ENCODE measurements around the gene DPP6.
"Not testable (repeated sequence)": the region's sequence is repeated elsewhere in the genome, so short reads cannot be mapped to it uniquely, and the experiment has no call there.

DPP6 gene

DNA sequence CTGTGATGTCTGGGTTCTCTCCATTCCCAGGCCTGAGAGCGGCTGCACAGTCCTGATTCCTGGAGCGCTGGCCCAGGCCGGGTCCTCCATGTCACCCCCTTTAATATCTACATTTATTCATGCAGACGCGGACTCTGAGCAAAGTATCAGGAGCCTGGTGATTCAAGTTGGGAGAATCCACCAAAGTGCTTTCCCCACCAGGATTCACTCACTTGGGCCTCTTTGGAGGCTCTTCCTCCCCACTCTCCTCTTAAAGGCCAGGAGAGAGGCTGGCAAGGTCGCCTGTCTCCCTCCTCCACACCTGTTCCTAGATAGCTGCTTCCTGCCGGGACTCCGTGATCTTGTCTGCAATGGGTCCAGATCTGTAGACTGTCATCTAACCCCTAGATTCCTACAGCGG, 98.5 kb downstream of the DPP6 start:
- not testable (repeated sequence) for H3K4me3 ChIP-seq (ENCODE audit: low read depth in 1 of 2, low read length in 2 of 2); H3K36me3 ChIP-seq (ENCODE audit: control insufficient read depth in 1 of 2, insufficient read depth in 2 of 2, low read length in 2 of 2); H3K27ac ChIP-seq (ENCODE audit: low read depth, low read length); H3K9ac ChIP-seq (ENCODE audit: low read depth in 1 of 2, low read length in 2 of 2); H3K27me3 ChIP-seq (ENCODE audit: control insufficient read depth in 1 of 2, insufficient read depth in 2 of 2, low read length in 2 of 2); H3K9me3 ChIP-seq (ENCODE audit: control insufficient read depth in 1 of 2, low read length in 2 of 2); H3K4me1 ChIP-seq (ENCODE audit: control insufficient read depth in 1 of 2, insufficient read depth in 2 of 2, low read length in 2 of 2)

DNA sequence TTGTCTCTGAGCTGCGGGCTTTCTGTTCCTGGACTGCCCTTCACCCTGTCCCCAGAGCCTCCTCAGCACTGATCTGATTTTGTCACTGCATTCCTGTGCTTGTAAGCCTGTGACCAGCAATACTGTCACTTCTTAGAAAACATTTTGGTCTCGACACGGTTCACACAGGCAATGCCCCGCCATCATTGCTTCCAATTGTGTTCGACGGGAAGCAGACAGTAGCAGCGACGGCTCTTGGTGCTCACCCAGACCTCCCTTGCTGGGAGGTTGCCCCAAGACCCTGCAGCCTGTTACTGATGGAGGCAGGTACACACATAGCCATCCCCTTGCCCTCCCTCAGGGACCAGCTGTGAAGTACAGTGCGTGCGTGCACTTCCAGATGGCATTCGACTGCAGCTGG, 99.1 kb downstream of the DPP6 start:
- not testable (repeated sequence) for H3K36me3 ChIP-seq (ENCODE audit: control insufficient read depth in 1 of 2, insufficient read depth in 2 of 2, low read length in 2 of 2); H3K9me3 ChIP-seq (ENCODE audit: control insufficient read depth in 1 of 2, low read length in 2 of 2); H3K4me3 ChIP-seq (ENCODE audit: low read depth in 1 of 2, low read length in 2 of 2); H3K27me3 ChIP-seq (ENCODE audit: control insufficient read depth in 1 of 2, insufficient read depth in 2 of 2, low read length in 2 of 2); H3K4me1 ChIP-seq (ENCODE audit: control insufficient read depth in 1 of 2, insufficient read depth in 2 of 2, low read length in 2 of 2); H3K27ac ChIP-seq (ENCODE audit: low read depth, low read length); H3K9ac ChIP-seq (ENCODE audit: low read depth in 1 of 2, low read length in 2 of 2)

DNA sequence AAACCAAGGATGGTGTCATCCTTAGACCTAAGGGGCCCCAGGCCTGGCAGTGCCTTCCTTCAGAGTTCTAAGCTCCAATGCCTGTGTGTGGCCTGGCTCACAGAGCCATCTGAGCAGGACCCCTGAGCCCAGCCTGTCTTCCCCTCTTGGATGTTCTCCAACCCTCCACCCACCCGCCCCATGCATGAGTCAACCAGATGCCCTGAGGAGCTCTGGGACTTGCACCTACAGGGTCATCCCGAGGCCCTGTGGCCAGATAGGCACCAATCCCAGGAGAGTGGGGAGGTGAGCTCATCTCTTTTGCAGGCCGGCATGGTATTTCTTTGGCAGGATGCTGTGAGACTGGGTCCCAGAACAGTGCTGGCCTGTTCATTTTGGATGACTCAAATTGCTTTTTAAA, 103.7 kb downstream of the DPP6 start:
- not testable (repeated sequence) for H3K4me1 ChIP-seq (ENCODE audit: control insufficient read depth in 1 of 2, insufficient read depth in 2 of 2, low read length in 2 of 2); H3K9me3 ChIP-seq (ENCODE audit: control insufficient read depth in 1 of 2, low read length in 2 of 2); H3K9ac ChIP-seq (ENCODE audit: low read depth in 1 of 2, low read length in 2 of 2); H3K27ac ChIP-seq (ENCODE audit: low read depth, low read length); H3K36me3 ChIP-seq (ENCODE audit: control insufficient read depth in 1 of 2, insufficient read depth in 2 of 2, low read length in 2 of 2); H3K4me3 ChIP-seq (ENCODE audit: low read depth in 1 of 2, low read length in 2 of 2); H3K27me3 ChIP-seq (ENCODE audit: control insufficient read depth in 1 of 2, insufficient read depth in 2 of 2, low read length in 2 of 2)

DNA sequence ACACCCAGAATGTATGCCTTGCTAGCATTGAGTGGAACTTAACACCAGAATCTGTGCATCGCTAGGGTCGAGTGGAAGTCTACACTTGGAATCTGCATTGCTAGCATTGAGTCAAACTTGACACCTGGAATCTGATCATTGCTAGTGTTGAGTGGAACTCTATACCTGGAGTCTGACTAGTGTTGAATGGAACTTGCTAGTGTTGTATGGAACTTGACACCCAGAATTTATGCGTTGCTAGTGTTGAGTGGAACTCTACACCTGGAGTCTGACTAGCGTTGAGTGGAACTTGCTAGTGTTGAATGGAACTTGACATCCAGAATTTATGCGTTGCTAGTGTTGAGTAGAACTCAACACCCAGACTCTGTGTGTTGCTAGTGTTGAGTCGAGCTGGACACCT, 110.7 kb downstream of the DPP6 start:
- not testable (repeated sequence) for H3K27me3 ChIP-seq (ENCODE audit: control insufficient read depth in 1 of 2, insufficient read depth in 2 of 2, low read length in 2 of 2); H3K4me1 ChIP-seq (ENCODE audit: control insufficient read depth in 1 of 2, insufficient read depth in 2 of 2, low read length in 2 of 2); H3K36me3 ChIP-seq (ENCODE audit: control insufficient read depth in 1 of 2, insufficient read depth in 2 of 2, low read length in 2 of 2); H3K27ac ChIP-seq (ENCODE audit: low read depth, low read length); H3K9ac ChIP-seq (ENCODE audit: low read depth in 1 of 2, low read length in 2 of 2); H3K4me3 ChIP-seq (ENCODE audit: low read depth in 1 of 2, low read length in 2 of 2); H3K9me3 ChIP-seq (ENCODE audit: control insufficient read depth in 1 of 2, low read length in 2 of 2)

DNA sequence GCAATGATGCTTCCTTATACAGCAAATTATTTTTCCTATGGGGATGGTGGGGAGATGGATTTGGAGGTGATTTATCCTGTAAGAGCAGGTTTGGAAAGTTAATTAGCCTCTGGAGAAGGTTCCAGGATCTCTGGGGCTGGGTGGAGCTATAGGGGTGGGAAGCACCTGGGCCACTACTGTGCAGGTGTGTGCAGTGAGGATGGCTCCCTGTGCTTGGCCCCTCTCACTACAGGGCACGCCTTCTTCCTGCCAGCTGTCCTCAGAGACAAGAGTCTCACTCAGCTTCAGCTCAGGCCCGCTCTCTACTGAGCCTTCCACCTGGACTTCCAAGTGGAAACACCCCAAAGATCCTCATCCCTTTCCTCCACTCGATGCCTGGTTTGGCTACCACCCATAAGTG, 111.4 kb downstream of the DPP6 start:
- H3K9ac ChIP-seq (ENCODE audit: low read depth in 1 of 2, low read length in 2 of 2); H3K27ac ChIP-seq (ENCODE audit: low read depth, low read length); H3K36me3 ChIP-seq (ENCODE audit: control insufficient read depth in 1 of 2, insufficient read depth in 2 of 2, low read length in 2 of 2); H3K4me3 ChIP-seq (ENCODE audit: low read depth in 1 of 2, low read length in 2 of 2); H3K27me3 ChIP-seq (ENCODE audit: control insufficient read depth in 1 of 2, insufficient read depth in 2 of 2, low read length in 2 of 2); H3K4me1 ChIP-seq (ENCODE audit: control insufficient read depth in 1 of 2, insufficient read depth in 2 of 2, low read length in 2 of 2); H3K9me3 ChIP-seq (ENCODE audit: control insufficient read depth in 1 of 2, low read length in 2 of 2): not testable (repeated sequence)

DNA sequence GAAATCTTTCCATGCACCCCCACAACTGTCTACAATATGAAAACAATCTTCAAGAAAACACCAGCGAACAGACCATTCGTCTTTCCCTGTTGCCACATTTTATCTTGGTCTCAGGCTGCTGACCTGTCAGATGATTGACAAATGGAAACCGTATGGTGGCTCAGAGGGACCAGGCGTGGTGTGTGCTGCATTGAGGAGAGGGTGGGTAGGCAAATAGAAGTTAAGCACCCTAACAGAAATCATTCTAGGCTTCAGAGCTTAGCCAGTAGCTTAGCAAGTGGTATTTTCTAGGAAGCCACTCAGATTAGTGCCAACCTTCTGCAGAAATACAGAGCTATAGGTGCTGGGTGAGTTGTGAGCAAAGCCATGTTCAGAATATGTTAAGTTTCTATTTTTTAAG, 114.9 kb downstream of the DPP6 start:
- no peak overlapping the region for H3K27ac ChIP-seq (ENCODE audit: low read depth, low read length)
- no peaks in the 10 kb centered on the region for H3K27me3 ChIP-seq (ENCODE audit: control insufficient read depth in 1 of 2, insufficient read depth in 2 of 2, low read length in 2 of 2)

DNA sequence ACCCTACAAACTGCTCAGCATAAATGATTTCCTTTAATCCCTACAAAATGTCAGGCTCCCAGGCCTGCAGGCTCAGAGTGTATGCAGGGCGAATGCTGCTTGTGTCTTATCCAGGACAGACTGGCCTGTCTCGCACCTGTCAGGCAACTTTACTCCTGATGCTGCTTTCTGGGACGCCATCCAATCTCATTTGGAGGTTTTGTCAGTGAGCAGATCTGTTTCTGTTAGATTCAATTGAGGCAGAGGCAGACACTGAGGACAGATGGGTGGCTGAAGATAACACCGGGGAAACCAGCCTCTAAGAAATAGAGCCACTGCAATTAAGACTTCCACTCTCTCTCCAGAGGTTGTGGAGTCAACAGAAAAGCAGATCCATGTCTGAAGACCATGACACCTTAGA, 115.6 kb downstream of the DPP6 start:
- Histone ChIP-seq H3K27ac (ENCODE audit: low read depth, low read length) (no peak overlapping the region), H3K27me3 (ENCODE audit: control insufficient read depth in 1 of 2, insufficient read depth in 2 of 2, low read length in 2 of 2) (no peaks in the 10 kb centered on the region), H3K9me3 (ENCODE audit: control insufficient read depth in 1 of 2, low read length in 2 of 2) (peaks cover 4 to 21% of the 10 kb centered on the region in 2 donors), H3K4me3 (ENCODE audit: low read depth in 1 of 2, low read length in 2 of 2) (no peak overlapping the region), H3K4me1 (ENCODE audit: control insufficient read depth in 1 of 2, insufficient read depth in 2 of 2, low read length in 2 of 2) (no peaks in the 10 kb centered on the region), H3K9ac (ENCODE audit: low read depth in 1 of 2, low read length in 2 of 2) (no peak overlapping the region), H3K36me3 (ENCODE audit: control insufficient read depth in 1 of 2, insufficient read depth in 2 of 2, low read length in 2 of 2) (no peaks in the 10 kb centered on the region)

More for the DNA sequence above, 114.9 kb downstream of the DPP6 start:
- Histone ChIP-seq H3K9ac (ENCODE audit: low read depth in 1 of 2, low read length in 2 of 2) (no peak overlapping the region), H3K4me3 (ENCODE audit: low read depth in 1 of 2, low read length in 2 of 2) (no peak overlapping the region), H3K36me3 (ENCODE audit: control insufficient read depth in 1 of 2, insufficient read depth in 2 of 2, low read length in 2 of 2) (no peaks in the 10 kb centered on the region), H3K4me1 (ENCODE audit: control insufficient read depth in 1 of 2, insufficient read depth in 2 of 2, low read length in 2 of 2) (no peaks in the 10 kb centered on the region), H3K9me3 (ENCODE audit: control insufficient read depth in 1 of 2, low read length in 2 of 2) (peaks cover 4 to 21% of the 10 kb centered on the region in 2 donors)

DNA sequence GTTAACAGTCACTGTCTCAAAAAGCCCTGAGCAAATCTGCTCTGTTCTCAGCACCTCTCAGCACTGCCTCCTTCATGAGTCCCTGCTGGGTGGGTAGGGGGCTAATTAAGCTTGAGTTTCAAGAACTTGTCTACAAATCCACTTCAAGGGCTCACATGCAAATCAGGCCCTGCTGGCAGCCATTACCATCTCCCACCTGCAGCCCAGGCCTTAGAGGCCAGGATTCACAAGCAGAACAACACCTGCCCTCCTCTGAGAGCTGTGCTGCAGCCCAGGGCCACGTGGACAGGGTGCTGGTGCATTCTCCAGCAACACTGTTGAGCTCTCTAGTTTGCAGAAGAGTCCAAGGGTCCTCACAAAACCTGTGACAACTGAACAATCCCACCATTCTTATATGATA, 119.2 kb downstream of the DPP6 start:
- Histone ChIP-seq H3K9ac (ENCODE audit: low read depth in 1 of 2, low read length in 2 of 2) (no peak overlapping the region), H3K4me1 (ENCODE audit: control insufficient read depth in 1 of 2, insufficient read depth in 2 of 2, low read length in 2 of 2) (no peaks in the 10 kb centered on the region), H3K36me3 (ENCODE audit: control insufficient read depth in 1 of 2, insufficient read depth in 2 of 2, low read length in 2 of 2) (no peaks in the 10 kb centered on the region), H3K27ac (ENCODE audit: low read depth, low read length) (no peak overlapping the region), H3K27me3 (ENCODE audit: control insufficient read depth in 1 of 2, insufficient read depth in 2 of 2, low read length in 2 of 2) (no peaks in the 10 kb centered on the region), H3K4me3 (ENCODE audit: low read depth in 1 of 2, low read length in 2 of 2) (no peak overlapping the region), H3K9me3 (ENCODE audit: control insufficient read depth in 1 of 2, low read length in 2 of 2) (peaks cover 4 to 21% of the 10 kb centered on the region in 2 donors)

DNA sequence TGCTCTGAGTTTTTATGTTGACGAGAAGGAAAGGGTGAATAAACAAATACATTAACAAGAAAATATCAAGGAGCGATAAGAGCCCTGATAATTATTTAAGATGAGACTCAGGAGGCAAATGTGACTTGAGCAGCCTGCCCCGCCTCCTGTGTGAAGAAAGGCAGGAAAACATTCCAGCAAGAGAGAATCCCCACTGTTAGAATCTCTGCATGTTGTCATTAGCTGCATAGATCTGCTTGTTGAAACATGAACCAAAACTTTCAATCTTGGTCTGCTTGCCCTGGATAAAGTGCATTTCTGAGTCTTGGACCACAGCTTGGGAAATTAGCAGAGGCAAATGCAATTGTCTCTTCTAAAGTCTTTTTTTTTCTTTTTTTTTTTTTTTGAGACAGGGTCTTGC, 120.0 kb downstream of the DPP6 start:
- Histone ChIP-seq H3K36me3 (ENCODE audit: control insufficient read depth in 1 of 2, insufficient read depth in 2 of 2, low read length in 2 of 2) (no peaks in the 10 kb centered on the region), H3K4me1 (ENCODE audit: control insufficient read depth in 1 of 2, insufficient read depth in 2 of 2, low read length in 2 of 2) (no peaks in the 10 kb centered on the region), H3K4me3 (ENCODE audit: low read depth in 1 of 2, low read length in 2 of 2) (no peak overlapping the region), H3K27me3 (ENCODE audit: control insufficient read depth in 1 of 2, insufficient read depth in 2 of 2, low read length in 2 of 2) (no peaks in the 10 kb centered on the region), H3K27ac (ENCODE audit: low read depth, low read length) (no peak overlapping the region), H3K9me3 (ENCODE audit: control insufficient read depth in 1 of 2, low read length in 2 of 2) (peaks cover 4 to 21% of the 10 kb centered on the region in 2 donors), H3K9ac (ENCODE audit: low read depth in 1 of 2, low read length in 2 of 2) (no peak overlapping the region)

DNA sequence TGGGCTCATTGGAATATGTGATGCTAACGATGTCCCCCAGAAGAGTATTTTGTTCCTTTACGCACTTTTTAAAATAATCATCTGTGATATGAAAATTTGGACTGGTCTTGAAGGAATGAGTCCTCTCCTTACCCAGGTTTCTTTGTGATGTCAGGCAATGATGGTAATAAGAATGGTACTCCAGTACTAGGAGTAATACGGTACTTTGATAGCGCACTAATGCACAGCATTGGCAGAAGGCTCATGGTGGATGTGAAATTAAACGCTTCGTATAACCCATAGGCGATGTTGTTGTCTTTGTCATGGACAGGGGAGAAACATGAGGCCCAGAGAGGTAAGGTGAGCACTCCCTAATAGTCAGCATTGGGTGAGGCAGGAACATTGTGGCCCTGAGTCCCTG, 125.4 kb downstream of the DPP6 start:
- Histone ChIP-seq H3K4me1 (ENCODE audit: control insufficient read depth in 1 of 2, insufficient read depth in 2 of 2, low read length in 2 of 2) (no peaks in the 10 kb centered on the region), H3K9me3 (ENCODE audit: control insufficient read depth in 1 of 2, low read length in 2 of 2) (peaks cover 0 to 3% of the 10 kb centered on the region in 2 donors), H3K36me3 (ENCODE audit: control insufficient read depth in 1 of 2, insufficient read depth in 2 of 2, low read length in 2 of 2) (no peaks in the 10 kb centered on the region), H3K27me3 (ENCODE audit: control insufficient read depth in 1 of 2, insufficient read depth in 2 of 2, low read length in 2 of 2) (no peaks in the 10 kb centered on the region), H3K27ac (ENCODE audit: low read depth, low read length) (no peak overlapping the region), H3K9ac (ENCODE audit: low read depth in 1 of 2, low read length in 2 of 2) (no peak overlapping the region), H3K4me3 (ENCODE audit: low read depth in 1 of 2, low read length in 2 of 2) (no peak overlapping the region)

DNA sequence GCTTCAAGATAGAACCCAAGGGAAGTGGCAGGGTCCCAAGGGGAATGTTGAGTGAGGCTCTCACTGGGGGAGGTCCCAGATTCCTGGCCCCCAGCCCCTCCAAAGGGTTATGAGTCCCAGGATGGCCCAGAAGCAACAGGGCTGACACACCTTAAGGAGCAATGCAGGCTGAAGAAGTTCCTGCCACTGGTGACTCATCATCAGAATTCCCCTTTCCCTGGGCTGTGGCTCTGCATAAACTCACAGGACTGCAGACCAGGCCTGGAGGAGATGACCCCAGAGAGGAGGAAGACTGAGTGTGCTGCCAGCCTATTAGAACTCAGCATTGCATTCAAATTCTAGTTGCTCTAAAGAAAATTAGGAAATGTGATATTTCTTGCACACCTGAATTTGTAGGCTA, 126.7 kb downstream of the DPP6 start:
- H3K4me1 ChIP-seq (ENCODE audit: control insufficient read depth in 1 of 2, insufficient read depth in 2 of 2, low read length in 2 of 2): no peaks in the 10 kb centered on the region
- no peaks in the 10 kb centered on the region for H3K27me3 ChIP-seq (ENCODE audit: control insufficient read depth in 1 of 2, insufficient read depth in 2 of 2, low read length in 2 of 2)
- H3K9ac ChIP-seq (ENCODE audit: low read depth in 1 of 2, low read length in 2 of 2): no peak overlapping the region
- H3K27ac ChIP-seq (ENCODE audit: low read depth, low read length): no peak overlapping the region
- no peak overlapping the region for H3K4me3 ChIP-seq (ENCODE audit: low read depth in 1 of 2, low read length in 2 of 2)
- no peaks in the 10 kb centered on the region for H3K36me3 ChIP-seq (ENCODE audit: control insufficient read depth in 1 of 2, insufficient read depth in 2 of 2, low read length in 2 of 2)
- H3K9me3 ChIP-seq (ENCODE audit: control insufficient read depth in 1 of 2, low read length in 2 of 2): peaks cover 0 to 5% of the 10 kb centered on the region in 2 donors
